GM12878 (cell line): ENCODE measurements around the gene ESRRG.

Experiments
- DPF2 ChIP-seq: fragments of 450-650 bp; IDR thresholded peaks from 2 replicates; pipeline ENCODE4 v1.6.1; 2017; ENCODE audit warnings: mild to moderate bottlenecking
- HDAC2 ChIP-seq: fragments of 200-600 bp; sonication (generic); IDR thresholded peaks from 2 replicates; pipeline ENCODE4 v1.6.1; 2017
- NRF1 ChIP-seq: conservative IDR thresholded peaks from 2 replicates; pipeline ENCODE4 v1.6.1; 2011; ENCODE audit warnings: mild to moderate bottlenecking, low read depth, low read length, improper control_type of control experiment
- YY1 ChIP-seq: IDR thresholded peaks from 2 replicates; pipeline ENCODE4 v1.6.1; 2011; ENCODE audit warnings: low read depth, mild to moderate bottlenecking, low read length
- ZNF384 ChIP-seq: IDR thresholded peaks from 2 replicates; pipeline ENCODE4 v1.6.1; 2012; ENCODE audit warnings: low read depth, mild to moderate bottlenecking, low read length, improper control_type of control experiment, borderline replicate concordance

DNA sequence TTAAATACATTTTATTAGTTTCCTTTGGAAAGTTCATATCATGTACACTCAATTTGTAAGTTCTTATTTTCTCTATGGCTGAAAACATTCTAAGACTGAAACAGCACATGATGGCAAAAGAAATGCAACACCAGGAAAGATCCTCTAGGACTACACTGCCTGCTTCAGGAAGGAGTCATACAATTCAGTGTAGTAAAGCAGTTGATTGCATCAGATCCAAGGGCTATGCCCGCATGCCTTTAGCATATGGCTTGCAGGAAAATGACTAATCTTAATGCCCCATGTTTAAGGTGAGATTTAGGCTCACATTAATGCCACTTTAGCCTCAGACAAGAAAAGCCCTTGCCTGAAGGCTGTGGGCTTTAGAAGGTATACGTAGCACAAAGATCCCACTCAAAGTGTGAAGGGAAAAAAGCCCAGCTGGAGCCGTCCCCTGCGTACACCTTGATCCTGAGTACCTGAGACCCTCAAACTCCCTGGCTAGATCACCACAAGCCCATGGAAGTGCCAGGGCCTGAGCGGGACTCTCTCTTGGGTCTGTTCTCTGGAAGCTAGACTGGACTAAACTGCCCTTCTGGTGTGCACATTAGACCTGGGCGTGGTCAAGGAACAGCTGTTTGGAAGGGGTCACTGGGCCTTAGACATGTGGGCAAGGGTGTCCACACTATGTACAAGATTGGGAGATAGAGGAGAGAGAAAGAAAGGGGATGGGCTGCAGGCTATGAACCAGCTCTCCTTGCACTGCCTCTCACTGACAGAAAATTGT is 52.9 kb downstream of the ESRRG start:
- TF ChIP-seq YY1 (no peak), ZNF384 (no peak), HDAC2 (no peak), DPF2 (no peak), NRF1 (no peak)
